Fibroblast of peridontal ligament (primary cell): ENCODE results near the gene CDH22.

Experiments
- DNase-seq: peaks from one replicate; pipeline ENCODE4 v3.0.0-alpha.2; 2010; ENCODE audit errors: extremely low read depth

CDH22 gene

GRCh38 chr20:46324379-46324778 lies 16.1 kb upstream of the CDH22 start:
- no peak for DNase-seq

GRCh38 chr20:46323557-46323956 lies 15.3 kb upstream of the CDH22 start:
- DNase-seq = no peak

- no peak for DNase-seq
These were observed 14.3 kb upstream of the CDH22 start for GRCh38 chr20:46322641-46323040.

- DNase-seq = no peak
These were observed 9.4 kb upstream of the CDH22 start for GRCh38 chr20:46317685-46318177.

- no peak for DNase-seq
These were observed 8.8 kb upstream of the CDH22 start for GRCh38 chr20:46316984-46317684.

- no peak for DNase-seq
These were observed 7.0 kb upstream of the CDH22 start for GRCh38 chr20:46315311-46315710.

GRCh38 chr20:46312945-46313861 lies 4.9 kb upstream of the CDH22 start:
- no peak for DNase-seq

- DNase-seq = no peak
These were observed 4.0 kb upstream of the CDH22 start for GRCh38 chr20:46312075-46312944.

GRCh38 chr20:46311719-46312074 lies 3.4 kb upstream of the CDH22 start:
- no peak for DNase-seq

- DNase-seq = no peak
These were observed 2.8 kb upstream of the CDH22 start for GRCh38 chr20:46311039-46311650.

GRCh38 chr20:46309945-46310344 lies 1.6 kb upstream of the CDH22 start:
- DNase-seq = no peak

GRCh38 chr20:46307999-46308257 lies 370 bp downstream of the CDH22 start:
- no peak for DNase-seq

- peak; percentile 13 for DNase-seq
These were observed 929 bp downstream of the CDH22 start for GRCh38 chr20:46307139-46307998.

- no peak for DNase-seq
These were observed 1.6 kb downstream of the CDH22 start for GRCh38 chr20:46306743-46307138.

GRCh38 chr20:46305973-46306360 lies 2.3 kb downstream of the CDH22 start:
- DNase-seq = no peak

GRCh38 chr20:46305331-46305972 lies 2.8 kb downstream of the CDH22 start:
- no peak for DNase-seq

- DNase-seq = no peak
These were observed 3.4 kb downstream of the CDH22 start for GRCh38 chr20:46304852-46305251.

- DNase-seq = peak; percentile 3
These were observed 3.9 kb downstream of the CDH22 start for GRCh38 chr20:46304361-46304760.

GRCh38 chr20:46303176-46303956 lies 4.9 kb downstream of the CDH22 start:
- DNase-seq = no peak

GRCh38 chr20:46302106-46302505 lies 6.2 kb downstream of the CDH22 start:
- no peak for DNase-seq
